ENCODE data around the gene FREM3.

Gene FREM3

DNA sequence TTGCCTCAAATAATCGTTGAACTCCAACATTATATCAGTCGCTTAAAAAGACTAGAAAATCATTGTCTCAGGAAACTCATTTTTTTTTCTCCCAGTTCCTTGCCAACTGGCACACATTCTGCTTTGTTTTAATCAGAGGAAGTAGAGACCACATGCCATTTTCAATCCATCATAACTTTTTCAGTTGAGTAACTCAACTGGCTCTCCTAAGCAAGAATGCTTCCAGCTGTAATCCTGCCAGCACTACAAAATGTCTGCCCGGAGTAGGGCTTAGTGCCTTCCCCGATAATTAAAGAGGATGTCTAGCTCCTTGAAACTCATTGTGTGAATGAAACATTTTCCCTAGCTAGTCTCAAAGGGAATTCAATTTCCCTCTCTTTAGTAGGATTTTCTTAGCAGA lies 33.0 kb downstream of the FREM3 start:
- peak; percentile 2 for DNase-seq (ENCODE audit: low read depth)

DNA sequence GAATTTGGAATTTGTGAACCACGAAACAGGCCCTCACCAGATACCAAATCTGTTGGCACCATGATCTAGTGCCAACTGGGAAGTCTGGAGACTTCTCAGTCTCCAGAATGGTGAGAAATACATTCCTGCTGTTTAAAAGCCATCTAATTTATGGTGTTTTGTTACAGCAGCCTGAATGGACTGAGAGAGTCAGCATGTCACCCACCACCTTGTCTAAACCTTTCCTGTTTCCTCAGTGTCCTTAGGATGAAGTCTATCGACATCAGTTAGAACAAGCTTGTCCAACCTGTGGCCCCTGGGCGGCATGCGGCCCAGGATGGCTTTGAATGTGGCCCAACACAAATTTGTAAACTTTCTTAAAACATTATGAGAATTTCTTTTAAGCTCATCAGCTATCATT lies 42.1 kb downstream of the FREM3 start:
- no peak for DNase-seq (ENCODE audit: low read depth)

DNA sequence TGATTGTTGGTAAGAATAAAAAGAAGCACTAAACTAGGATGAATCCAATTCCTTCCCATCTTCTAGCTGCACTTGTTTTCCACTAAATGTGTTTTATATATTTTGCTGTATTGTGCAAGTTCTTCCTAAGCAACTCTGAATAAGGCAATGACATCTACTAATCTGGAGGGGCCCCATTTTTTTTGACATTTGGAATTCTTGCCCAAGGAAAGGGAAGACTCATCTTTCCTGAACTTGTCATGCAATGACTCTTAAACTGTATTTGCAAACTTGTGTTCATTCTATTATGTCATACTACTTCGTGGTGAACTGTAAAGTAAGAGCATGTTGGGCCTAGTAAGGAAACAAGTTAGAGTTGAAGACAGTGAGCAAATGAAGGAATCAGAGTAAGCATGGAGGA lies 45.9 kb downstream of the FREM3 start:
- DNase-seq (ENCODE audit: low read depth), result no peak

DNA sequence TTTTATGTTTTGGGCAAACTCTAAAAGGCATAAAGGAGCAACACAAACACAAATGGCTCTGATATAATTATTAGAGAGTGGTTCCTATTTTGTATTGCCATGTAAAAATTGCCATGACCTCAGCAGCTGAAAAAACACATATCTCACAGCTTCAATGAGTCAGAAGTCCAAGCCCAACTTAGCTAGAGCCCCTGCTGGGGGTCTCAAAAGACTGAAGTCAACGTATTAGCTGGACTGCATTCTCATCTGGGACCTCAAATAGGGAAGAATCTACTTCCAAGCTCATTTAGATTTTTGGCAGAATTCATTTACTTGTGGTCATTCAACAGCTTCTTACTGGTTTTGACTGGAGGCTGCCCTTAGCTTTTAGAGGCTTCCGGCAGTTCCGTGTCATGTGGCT lies 47.4 kb downstream of the FREM3 start:
- no peak for DNase-seq (ENCODE audit: low read depth)

DNA sequence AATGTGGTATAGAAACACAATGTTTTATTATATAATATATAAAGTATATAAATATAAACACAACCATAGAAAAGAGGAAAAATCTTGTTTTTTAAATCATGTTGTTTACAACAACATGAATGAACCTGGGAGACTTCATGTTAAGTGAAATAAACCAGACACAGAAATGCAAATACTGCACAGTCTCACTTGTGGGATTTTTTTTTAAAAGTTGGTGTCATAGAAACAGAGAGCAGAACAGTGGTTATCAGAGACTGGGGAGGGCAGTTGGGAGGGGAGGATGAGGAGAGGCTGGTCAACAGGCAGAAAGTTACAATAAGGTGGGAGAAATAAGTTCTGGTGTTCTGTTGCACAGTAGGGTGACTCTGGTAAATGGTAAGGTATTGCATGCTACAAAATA lies 57.1 kb downstream of the FREM3 start:
- DNase-seq (ENCODE audit: low read depth), result no peak

DNA sequence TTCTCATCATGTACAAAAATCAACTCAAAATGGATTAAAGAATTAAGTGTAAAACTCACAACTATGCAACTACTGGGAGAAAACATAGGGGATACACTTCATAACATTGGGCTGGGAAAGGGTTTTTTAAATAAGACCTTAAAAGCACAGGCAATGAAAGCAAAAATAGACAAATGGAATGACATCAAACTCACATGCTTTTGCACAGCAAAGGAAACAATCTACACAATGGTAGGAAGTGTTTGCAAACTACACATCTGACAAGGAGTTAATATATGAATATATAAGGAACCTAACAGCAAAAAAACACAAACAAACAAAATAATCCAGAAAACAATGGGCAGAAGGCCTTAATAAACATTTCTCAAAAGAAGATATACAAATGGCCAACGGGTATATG lies 57.9 kb downstream of the FREM3 start:
- DNase-seq (ENCODE audit: low read depth), result no peak

DNA sequence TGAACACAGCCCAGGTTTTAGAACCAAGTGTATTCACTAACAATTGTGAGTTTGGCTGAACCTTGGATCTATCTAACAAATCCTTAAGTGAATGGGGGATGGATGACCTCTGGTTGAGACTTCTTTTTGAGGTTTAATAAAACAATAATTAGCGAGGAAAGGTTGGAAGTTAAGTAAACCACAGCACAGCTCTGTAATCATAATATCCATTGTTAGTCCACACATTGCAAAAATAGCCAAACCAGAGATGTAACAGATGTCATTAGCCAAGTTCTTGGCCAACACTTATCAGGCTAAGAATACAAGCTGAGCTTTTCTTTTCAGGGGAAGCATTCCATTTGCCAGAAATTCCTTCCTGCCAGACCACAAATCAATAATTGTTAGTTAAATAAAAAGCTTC lies 59.1 kb downstream of the FREM3 start:
- DNase-seq (ENCODE audit: low read depth), result no peak

DNA sequence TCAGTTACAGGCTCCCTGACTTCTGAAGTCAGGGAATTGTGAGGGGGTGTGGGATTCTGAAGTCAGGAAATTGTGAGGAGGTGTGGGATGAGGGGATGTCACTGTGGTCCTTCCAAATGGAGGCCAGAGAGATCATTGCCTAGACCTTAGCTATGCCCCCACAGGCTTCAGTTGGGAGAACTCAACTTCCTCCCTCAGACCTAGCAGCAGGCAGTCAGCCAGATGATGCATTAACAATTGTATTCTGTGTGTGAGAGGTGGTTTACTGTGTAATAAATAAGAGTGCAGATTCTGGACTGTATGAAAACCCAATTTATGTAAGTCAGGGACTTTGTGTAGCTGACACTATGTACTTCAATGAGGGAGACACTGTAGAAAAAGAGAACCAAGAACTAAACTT lies 65.7 kb downstream of the FREM3 start:
- no peak for DNase-seq (ENCODE audit: low read depth)

DNA sequence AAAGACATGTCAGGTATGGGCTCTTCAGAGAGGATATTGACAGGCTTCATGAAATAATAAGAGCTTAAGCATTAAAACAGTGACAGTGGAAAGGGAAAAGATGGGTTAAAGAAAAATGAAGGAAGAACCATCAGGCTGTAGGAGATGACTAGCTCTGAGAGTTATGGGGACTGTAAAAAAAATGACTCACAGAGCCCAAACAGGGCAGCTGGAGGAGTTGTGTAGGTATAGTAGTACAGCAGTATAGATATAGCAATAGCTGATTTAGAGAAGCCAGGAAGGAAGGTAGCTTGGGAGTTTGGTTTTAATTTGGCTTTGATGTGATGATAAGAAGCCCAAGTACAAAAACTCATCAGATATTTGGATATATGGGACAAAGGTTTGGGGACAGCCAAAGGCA lies 66.6 kb downstream of the FREM3 start:
- no peak for DNase-seq (ENCODE audit: low read depth)

DNA sequence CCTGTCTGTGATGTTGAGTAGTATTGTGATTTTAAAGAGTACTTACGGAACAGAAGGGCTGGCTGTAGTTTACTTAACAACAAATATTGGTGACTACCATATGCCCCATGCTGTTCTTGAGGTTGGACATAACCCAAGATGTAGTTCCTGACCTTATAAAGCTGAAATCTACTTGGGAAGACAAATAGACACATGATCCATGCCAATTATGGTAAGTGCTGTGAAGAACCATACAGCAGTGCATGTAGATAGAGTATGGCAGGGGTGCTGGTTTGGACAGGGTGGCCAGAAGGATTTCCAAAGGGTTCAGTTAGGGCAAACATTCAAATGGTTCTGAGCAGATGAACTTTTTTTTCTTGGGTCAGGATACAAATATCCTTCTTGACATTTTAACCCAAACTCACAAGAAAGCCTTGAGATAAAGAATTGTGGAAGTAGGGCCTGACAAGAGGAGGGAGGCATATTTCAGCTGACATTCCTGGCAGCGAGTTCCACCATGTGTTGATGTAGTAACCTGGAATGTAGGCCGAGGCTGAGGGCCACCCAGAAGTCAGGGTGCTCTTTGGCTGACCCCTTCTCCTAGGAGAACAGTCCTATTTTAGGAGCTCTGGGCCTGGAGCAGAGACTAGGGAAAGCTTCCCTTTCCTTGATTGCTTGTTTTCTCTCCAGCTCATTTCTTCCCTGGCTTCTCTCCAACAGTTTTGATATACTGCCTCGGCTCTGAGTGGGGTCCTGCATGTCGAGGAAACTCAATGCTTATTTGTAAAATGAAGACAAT lies 74.2 kb downstream of the FREM3 start:
- DNase-seq (ENCODE audit: low read depth), result peak; percentile 52

DNA sequence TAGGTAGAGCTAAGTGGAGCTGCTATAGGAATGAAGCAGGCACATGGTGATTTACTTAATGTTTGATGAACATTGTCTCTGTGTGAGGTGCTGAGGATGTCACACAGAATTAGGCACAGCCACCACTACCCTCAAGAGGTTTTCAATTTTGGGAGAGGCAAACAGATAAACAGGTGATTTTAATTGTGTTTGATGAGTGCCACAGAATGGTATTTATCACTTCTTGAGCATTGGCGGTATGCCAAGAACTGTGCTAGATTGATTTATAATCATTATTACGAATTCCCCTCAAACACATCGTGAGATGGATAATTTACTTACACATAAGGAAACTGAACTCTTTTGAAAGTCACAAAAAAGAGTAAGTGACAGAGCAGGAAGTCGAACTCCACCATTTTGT lies 74.8 kb downstream of the FREM3 start:
- no peak for DNase-seq (ENCODE audit: low read depth)

DNA sequence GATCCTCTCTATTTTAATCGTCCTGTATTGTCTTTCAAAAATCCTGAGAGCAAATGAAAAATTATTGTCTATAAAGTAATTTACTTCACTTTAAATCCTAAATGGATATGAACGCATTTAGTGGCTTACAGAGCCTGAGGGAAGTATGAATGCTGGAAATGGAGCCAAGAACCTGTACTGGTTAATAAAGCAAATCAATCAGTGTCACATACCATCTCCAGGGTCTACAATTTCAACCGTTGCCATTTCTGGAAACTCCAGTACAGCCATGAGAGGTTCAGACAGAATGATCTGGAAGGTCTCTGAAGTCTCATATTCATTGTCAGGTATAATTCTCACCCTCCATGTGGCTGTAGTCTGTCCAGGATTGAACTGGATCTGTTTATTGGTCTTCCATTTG lies 76.6 kb downstream of the FREM3 start:
- no peak for DNase-seq (ENCODE audit: low read depth)

DNA sequence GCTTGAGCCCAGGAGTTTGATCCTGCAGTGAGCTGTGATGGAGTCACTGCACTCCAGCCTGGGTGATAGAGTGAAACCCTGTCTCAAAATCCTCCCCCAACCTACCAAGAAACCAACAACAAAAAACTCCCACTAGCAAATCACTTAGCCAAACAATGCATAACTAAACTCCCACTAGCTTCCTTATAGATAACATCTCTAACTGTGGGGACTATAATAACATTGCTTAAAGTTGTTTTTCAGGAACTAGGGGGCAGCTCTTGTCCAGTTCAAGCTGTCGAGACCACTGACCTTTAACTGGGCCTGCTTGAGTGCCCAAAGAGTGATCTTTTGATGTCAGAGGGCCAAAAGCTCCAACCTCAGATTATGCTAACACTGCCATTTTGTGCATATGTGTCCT lies 81.7 kb downstream of the FREM3 start:
- no peak for DNase-seq (ENCODE audit: low read depth)

DNA sequence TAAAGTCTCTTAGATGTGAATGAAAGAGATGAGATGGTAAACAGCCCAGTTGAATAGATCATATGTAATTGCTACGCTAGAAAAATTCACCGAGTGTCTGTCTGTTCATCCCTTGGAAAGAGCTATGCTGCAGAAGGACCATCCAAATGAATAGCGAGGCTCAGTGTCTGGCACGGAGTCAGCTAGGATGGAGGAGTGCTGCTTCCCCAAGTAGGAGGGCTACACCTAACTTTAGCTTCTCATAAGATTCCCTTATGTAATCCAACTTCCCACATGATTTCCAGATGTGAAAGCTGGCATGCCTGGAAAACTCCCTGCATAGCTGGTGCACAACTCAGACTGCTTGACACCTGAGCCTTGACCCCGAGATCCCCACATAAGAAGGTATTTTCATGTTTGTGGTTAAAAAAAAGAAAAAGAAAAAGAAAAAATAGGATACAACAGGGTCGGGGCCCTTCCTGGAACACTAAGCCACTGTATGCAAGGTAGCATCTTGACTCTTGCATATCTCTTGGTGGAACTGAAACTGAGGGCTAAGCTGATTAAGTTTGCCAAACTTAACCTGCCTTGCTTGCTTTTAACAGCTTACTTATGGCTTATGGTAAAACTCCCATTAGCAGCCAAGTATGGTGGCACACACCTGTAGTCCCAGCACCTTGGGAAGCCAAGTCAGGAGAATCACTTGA lies 82.3 kb downstream of the FREM3 start:
- DNase-seq (ENCODE audit: low read depth), result no peak

DNA sequence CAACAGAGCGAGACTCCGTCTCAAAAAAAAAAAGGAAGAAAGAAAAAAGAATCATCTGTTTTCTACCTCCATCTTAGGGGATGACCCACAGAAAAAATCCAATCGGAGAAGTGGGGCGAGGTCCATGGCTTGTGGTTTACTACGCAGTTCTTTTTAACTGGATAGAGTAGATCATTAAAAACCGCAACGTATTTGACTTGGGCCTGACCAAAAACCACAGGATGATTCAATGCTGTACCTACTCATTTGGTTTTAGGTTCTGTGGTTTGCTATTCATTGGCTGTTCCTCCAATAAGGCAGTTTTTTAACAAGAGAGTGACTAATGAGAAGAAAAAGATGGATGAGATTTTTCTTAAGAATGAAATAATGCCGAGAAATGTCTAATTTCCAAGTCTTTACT lies 83.7 kb downstream of the FREM3 start:
- peak; percentile 52 for DNase-seq (ENCODE audit: low read depth)

DNA sequence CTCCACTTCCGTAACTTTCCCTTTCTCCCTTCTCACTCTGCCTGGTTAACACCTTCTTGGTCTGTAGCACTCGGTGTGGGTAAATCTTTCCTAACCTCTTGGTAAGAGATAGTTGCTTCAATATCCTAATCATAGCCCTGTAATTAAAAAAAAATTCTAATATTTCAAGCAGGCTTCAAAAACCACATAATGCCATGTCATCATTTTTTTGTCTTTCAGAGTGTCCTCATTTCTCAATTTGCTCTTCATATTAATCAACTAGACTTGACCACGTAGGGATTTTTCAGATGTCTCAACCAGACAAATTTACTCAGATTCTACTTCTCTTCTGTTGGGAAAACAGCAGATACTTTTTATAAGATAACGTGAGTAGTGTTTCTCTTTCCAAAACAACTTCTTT lies 91.0 kb downstream of the FREM3 start:
- DNase-seq (ENCODE audit: low read depth), result no peak

DNA sequence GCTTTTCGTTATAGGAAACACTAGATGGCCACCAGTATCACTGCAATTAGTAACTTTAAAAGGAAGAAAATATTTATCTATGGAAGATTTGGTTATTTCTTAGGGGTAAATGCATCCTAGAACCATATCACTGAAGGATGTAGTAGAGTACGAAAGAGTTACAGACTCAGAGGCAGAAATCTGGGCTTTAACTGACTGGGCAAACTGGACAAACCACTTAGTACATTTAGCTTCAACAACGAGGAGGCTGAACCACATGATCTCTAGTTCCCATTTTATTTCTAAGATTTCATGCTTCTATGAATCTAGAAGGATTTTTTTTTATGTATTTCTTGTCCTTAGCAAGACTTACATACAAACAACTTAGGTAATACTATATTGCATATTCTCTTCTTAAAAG lies 94.0 kb downstream of the FREM3 start:
- DNase-seq (ENCODE audit: low read depth), result no peak

DNA sequence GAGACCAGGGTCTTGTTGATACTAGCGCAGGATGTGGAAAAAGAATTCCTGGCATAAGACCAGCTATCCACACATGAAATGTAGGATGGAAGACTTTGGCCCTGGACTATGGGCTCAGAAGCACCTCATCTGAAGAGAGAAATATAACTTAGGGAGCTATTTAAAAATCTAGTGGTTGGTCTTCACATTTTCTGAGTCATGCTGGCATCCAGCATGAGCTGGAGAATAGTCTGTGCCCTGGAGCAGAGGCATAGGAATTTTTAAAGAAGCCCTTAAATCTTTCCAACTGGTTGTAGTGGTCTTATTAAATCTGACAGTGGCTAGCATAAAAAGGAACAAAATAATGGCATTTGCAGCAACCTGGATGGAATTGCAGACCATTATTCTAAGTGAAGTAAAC lies 100.6 kb downstream of the FREM3 start:
- peak; percentile 36 for DNase-seq (ENCODE audit: low read depth)

DNA sequence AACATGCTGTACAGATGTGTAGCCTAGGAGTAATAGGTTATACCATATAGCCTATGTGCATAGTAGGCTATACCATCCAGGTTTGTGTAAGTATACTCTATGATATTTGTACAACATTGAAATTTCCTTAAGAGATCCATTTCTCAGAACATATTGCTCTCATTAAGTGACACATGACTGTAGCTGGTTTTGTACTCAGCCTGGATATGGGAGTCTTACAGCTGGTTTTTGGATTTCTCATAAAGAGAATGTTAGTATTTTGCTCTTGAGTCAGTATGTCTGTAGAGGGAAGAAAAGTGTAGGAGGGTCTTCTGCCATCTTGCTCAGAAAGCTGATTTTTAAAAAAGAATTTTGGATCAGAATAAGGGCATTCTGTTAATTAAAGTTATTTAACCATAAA lies 101.7 kb downstream of the FREM3 start:
- DNase-seq (ENCODE audit: low read depth), result no peak

DNA sequence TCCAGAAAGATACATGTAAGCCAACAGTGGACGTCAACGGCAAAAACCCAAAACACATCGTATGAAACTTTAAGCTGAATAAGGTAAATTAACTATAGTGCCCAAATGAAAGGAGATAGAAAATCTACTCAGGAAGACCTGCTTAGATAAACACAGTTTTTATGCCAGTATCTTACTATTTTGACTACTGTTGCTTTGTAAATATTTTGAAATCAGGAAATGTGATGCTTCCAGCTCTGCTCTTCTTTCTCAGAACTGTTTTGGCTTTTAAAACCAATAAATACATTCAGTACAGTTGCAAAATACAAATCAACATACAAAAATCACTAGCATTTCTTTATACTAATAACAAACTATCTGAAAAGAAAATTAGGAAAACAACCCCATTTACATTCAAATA lies 103.2 kb downstream of the FREM3 start:
- DNase-seq (ENCODE audit: low read depth), result no peak

DNA sequence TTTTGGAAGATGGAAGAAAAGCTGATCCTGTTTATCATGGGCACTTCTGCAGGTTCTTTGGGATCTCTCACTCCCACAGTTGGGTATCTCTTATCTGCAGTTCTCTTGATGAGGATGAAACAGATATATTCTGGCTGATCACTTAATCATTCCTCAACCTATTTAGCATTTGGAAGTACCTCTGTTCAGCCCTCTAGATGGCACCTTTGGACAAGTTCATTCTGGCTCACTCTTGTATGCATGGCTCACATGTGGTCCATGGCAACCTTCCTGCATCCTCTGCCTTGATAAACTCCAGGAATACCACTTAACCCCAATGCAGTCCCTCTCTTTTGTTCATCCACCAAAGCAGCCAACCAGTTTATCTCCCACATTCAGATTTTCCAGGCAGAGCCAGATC lies 112.8 kb downstream of the FREM3 start:
- DNase-seq (ENCODE audit: low read depth), result peak; percentile 4

DNA sequence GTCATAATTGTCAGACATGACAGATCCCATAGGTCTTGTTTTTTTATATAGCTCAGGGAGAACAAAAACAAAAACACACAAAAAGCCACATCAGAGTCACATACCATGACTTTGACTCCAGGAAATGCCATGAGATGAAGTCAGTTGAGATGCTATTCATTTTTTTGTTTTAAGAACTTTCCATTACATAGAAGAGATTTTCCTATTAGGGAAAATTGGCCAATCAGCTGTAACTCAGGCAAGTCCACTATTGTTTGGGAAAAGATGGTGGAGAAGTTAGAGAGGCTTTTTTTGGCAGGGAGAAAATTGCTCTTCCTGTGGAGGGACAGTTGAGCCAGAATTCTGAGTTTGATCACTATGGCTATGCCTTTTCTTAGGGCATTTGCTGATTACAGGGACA lies 114.4 kb downstream of the FREM3 start:
- peak; percentile 83 for DNase-seq (ENCODE audit: low read depth)

DNA sequence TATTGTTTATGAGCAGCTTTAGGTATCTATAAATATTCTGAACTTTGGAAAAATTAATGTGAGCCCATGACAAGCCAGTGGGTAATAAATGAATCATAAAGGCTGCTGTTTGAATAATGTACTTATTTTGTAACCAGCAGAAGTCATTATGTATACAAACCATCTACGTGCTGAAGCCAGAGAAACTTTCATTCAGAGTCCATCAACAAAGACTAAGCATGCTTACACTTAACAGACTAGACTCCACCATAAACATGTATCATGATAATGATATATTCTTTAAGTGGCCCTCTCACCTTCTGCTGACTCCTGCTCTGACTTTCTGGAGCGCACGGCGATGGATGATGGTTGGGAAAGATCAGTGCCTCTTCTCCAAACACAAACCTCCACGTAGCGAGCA lies 114.9 kb downstream of the FREM3 start:
- no peak for DNase-seq (ENCODE audit: low read depth)

DNA sequence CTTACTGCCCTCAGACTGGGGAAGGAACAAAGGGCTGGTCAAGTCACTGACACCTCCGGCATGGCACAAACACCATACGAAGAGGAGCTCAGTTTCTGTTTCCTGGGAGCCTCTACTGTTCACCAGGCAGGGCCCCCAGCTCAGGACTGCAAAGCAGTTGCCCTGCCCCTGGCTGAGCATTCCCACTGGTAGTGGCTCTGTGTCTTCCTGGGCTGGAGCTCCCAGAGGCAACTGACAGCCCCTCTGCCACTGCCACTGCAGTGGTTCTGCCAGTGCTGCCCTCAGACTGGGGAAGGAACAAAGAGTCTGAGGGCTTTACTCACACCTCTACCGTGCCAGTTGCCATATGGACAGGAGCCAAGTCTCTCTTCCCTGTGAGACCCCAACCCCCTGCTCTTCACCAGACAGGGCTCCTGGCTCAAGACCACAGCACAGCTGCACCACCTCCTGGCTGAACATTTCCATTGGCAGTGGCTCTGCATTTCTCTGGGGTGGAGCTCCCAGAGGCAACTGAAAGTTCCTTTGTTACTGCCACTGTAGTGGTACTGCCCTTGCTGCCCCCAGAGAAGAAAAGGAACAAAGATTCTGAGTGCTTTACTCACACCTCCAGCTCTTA lies 119.0 kb downstream of the FREM3 start:
- DNase-seq (ENCODE audit: low read depth), result no peak

Measured in EH (cell line).